Raji (cell line): ENCODE measurements around the gene DRGX.

Source experiments
- POLR2A ChIP-seq: IDR thresholded peaks from 2 replicates; pipeline ENCODE4 v1.6.1; 2011; ENCODE audit warnings: low read depth, low read length, control low read depth; ENCODE audit not compliant: insufficient read depth

The DRGX gene

DNA sequence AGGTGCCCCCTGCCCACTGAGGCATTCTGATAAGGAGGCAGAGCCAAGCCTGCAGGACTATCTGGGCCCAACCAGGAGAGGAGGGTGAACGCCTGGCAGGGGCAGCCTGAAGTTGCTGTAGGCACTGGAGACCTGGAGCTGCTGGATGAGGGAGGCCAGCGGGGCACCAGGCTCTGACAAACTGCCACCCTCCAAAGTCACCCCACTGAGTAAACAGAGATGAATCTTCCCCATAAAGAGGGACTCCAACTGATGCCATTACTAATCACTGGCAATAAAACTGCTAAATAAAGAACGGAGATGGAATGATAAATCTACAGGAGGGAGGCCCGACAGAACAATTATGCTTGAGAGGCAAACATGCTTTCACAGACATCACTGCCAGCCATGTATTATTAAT lies 44.2 kb downstream of the DRGX start:
- TF ChIP-seq POLR2A = no peak

DNA sequence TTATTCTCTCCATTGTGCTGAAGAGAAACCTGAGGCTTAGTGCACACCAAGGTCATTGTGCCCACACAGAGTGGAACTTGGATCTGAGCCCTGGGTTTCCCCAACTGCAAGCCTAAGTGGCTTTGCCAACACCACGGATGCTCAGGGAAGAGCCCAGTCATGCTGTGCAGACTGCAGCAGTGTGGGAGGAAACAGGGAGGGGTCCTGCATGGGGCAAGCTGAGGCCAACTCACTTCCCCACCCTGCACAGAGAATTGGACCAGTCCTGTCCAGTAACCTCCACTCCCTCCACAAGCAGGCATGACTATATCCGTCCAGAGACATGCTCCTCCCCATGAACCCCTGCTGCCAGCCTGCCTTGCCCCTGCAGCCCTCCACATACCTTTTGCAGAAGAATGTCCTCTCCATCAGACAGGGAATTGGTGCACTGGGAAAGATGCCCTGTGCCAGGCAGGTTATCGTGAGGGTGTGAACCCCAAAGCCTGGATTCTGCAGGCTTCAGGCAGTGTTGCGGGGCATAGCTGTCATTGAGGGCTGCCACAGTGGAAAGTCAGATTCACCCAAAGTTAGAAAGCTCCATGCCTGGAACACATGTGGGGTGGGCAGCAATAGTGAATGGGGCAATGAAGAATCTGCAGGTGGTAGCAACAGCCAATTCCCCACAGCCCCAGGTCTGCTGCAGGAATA lies 44.9 kb downstream of the DRGX start:
- no peak for TF ChIP-seq POLR2A

DNA sequence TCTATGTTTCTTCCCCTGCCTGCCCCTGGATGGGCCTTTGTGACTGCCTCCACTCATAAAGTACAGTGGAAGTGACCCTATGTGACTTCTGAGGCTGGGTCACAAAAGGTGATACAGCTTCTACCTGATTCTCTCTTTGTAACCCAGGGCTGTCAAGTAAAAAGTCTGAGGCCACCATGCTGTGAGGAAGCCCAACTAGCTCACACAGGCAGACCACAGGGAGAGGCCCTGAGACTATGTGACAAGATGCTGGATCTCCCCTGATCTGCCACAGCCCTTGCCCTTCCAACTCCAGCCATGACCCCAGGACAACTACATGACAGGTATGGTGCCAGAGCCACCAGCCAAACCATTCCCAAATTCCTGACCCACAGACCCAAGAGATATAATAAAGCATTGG lies 45.8 kb downstream of the DRGX start:
- TF ChIP-seq POLR2A = no peak

DNA sequence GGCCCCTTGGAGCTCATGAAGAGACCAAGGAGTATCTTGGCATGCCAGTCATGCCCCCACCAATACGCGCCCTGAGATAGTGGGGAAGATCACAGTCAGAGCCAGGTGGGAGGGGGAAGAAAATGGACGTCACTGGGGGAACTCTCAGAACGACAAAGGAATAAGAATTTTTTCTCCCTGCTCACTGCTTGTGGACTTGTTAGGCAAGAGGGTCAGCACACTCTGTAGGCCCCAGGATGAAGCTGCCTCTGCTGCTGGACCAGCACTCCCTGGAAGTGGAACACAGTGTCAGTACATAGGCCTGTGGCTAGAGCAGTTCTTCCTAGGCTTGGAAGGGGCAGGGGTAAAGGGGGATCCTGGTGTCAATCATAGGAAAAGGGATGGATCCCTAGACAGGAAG lies 46.5 kb downstream of the DRGX start:
- no peak for TF ChIP-seq POLR2A

DNA sequence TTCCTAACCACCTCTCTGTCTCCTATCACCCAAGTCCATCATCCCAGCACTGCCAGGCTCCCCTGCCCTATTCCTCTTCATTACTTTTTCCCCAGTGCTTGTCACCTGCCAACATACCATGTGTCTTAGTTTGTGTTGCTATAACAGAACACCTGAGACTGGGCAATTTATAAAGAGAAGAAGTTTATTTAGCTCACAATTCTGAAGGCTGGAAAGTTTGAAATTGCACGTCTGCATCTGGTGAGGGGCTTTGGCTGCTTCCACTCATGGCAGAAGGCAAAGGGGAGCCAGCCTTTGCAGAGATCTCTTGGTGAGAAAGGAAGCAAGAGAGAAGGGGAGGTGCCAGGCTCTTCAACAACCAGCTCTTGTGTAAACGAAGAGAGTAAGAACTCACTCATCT lies 47.3 kb downstream of the DRGX start:
- no peak for TF ChIP-seq POLR2A

DNA sequence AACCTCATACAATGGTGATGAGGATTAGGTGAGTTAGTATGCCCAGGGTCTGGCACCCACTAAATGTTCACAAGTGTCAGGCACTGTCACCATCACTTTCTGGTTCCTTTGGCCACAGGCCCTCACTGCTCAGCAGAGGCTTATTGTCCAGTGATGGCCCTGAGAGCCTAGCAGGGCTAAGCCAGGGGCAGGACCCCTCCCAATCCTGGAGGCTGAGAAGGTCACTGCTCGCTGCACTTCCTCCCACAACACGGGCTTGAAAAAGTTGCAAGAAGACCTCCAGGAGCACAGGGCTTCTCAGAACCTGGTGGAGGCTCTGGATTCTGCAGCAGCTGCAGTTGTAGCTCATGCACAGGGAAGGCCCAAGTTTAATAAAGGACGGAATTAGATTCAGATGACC lies 48.1 kb downstream of the DRGX start:
- TF ChIP-seq POLR2A = no peak

DNA sequence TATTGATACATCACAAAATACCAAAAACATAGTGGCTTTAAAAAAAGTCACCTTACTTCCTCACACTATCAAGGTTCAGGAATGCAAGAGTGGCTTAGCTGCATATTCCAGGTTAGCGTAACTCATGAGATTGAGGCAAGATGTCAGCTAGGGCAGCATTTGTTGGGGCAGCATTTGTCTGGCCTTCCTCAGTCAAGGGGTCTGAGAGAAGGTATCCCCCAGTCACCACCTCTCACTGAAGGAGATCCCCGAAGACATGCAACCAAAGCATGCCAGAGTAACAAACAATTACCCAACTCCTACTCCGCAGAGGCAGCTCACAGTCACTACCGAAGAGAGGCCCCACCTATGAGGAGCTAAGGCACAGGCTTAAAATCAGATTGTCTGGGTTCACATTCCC lies 48.5 kb downstream of the DRGX start:
- TF ChIP-seq POLR2A = no peak

DNA sequence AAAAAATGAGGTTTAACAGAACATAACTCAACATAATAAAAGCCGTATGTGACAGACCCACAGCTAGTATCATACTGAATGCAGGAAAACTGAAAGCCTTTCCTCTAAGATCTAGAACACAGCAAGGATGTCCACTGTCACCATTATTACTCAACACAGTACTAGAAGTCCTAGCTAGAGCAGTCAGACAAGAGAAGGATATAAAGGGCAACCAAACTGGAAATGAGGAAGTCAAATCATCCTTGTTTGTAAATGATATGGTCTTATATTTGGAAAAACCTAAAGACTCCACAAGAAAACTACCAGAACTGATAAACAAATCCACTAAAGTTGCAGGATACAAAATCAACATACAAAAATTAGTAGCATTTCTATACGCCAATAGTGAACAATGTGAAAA lies 51.0 kb downstream of the DRGX start:
- no peak for TF ChIP-seq POLR2A

DNA sequence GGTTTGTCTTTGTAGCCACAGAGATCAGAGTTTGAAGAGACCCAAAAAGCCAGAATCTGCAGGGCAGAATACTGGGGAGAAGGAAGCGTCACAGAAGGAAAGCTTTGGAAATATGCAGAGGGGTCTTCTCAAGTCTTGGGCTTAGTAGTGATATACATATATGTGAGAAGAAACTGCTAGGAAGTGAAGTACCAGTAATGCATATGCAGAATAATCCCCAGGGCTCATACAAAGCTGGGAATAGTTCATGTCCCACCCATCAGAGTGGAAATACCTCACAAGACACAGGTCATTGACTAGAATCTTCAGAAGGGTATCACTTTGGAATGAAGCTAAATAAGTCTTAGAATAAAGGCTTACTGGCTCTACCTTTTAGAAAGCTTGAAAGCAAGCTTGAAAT lies 57.3 kb downstream of the DRGX start:
- TF ChIP-seq POLR2A = no peak

DNA sequence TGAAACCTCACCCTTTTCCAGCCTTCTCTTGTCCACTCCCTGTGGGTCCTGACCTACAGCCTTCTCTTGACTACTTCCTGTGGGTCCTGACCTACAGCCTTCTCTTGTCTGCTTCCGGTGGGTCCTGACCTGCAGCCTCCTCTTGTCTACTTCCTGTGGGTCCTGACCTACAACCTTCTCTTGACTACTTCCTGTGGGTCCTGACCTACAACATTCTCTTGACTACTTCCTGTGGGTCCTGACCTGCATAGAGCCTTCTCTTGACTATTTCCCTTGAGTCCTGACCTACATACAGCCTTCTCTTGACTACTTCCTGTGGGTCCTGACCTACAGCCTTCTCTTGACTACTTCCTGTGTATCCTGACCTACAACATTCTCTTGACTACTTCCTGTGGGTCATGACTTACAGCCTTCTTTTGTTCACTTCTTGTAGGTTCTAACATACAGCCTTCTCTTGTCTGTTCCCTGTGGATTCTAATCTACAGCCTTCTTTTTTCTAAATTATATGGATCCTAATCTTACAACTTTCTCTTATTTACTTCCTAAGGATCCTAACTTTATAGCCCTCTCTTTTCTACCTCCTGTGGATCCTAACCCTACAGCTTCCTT lies 60.4 kb downstream of the DRGX start:
- no peak for TF ChIP-seq POLR2A

DNA sequence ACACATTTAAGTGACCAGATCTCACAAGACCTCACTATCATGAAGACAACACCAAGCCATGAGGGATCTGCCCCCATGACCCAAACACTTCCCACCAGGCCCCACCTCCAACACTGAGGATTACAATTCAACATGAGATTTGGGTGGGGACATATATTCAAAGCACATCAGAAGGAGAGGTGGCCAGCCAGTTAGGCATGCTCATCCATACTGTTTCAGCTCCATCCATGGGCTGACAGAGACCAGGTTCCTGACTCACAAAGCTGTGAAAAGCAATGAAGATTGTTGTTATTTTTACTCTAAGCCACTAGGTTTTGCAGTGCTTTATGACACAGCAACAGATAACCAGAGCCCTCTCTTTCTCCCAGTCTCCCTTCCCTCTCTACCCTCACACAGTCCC lies 60.9 kb downstream of the DRGX start:
- no peak for TF ChIP-seq POLR2A

DNA sequence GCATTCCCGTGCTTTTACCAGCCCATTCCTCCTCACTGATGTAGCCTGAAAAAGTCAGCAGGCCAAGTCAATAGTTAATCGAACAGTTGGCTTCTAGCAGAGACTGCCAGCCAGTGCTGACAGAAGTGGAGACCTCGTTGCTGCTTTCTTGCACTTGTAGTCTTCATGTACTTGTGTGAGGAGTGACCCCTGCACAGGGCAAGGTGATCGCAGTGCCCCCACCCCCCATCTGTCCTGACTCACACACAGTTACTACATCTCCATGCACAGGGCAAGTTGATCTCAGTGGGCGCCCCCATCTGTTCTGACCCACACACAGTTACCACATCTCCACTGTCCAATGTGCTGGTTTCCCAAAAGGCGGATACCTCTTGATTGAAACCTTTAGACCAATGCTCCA lies 62.7 kb downstream of the DRGX start:
- no peak for TF ChIP-seq POLR2A

DNA sequence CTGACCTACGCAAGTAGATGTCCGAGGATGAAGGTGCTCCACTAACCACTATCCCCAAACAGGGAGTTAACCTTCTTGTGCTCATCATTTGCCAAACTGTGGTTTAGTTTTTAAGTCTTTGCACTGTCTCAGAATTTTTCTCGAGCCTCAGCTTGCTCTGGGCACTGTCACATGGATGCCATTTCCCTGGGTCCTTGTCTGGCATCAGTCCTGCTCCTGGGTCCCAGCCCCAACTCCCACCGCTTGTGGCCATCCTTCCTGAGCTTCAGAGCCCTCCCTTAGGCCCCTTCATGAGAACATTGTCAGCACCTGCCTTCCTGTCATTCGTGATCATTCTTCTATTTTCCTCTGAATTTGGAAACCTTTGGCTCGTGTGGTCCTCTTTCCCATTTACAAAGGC lies 63.1 kb downstream of the DRGX start:
- no peak for TF ChIP-seq POLR2A

DNA sequence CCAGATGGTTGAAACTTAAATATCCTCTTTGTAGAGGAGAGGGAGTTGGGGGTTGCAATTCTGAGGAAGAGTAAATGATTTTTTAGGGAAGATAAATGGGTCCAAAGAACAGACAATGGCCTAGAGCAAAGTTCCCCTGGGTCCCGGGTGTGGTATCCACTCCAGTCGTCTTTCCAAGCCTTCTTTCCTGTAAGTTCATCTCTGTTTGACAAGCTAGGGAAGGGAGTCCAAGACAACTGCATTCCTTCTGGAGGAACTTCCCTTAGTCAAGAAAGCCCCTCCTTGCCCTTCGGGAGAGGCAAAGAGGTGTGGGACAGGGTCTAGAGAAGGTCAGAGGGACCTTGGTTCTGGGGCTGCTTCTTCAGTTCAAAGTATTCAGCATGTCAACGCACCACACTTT lies 63.6 kb downstream of the DRGX start:
- TF ChIP-seq POLR2A = no peak

DNA sequence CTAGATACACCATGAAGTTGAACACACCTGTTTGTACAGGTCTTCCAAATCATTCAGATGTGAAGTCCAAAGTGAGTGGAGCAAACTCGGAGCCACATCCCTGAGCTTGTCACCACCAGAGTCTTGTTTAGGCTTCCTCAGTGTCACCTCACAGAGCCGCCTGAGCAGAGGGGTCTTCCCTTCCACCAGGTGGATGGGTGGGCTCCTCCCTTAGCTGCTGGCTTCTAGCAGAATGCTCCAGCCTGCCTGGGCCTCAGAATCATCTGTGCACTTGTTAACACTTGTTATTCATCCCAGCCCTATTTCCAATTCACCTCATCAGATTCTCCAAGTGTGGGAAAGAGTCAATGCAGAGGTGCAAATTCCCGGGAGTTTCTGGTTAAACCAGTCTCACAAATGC lies 64.5 kb downstream of the DRGX start:
- TF ChIP-seq POLR2A = no peak

DNA sequence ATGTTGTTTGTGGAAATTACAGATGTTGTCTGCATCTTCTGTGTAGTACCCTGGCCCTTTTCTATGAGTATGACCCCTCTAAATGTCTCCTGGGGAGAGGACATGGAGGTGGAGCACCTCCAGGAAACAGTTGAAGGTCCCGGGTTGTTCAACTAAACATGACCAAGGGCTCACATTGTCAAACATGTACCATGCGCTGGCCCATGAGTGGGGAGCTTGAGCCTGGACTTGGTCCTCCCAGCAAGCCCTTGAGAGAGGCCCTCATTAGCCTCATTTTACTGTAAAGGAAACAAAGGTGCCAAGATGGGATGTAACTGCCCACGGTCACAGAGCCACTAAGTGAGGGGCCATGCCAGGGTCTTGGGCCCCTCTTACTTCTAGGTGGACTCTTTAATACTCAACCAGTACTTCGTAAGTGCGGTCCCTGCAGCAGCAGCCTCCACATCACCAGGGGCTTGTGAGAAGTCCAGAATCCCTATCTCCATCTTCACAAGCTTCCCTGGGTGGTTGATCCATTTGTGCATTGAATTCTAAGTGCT lies 65.7 kb downstream of the DRGX start:
- no peak for TF ChIP-seq POLR2A

DNA sequence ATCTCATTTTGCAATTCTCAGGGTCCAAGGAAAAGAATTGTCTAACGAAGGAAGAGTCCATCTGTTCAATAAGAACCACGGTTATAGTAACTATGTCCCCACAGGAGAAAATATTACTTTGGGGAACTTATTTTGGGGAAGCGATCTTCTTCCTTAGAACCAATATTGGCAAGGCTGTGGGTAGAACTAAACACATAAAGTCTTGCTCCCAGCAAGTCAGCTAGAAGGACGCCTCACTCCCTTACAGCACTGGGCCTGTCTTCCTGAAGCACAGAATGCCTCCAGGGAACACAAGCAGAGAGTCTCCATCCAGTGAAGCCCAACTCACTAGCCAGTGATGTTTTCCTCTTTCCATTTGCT lies 66.8 kb downstream of the DRGX start:
- TF ChIP-seq POLR2A = no peak

DNA sequence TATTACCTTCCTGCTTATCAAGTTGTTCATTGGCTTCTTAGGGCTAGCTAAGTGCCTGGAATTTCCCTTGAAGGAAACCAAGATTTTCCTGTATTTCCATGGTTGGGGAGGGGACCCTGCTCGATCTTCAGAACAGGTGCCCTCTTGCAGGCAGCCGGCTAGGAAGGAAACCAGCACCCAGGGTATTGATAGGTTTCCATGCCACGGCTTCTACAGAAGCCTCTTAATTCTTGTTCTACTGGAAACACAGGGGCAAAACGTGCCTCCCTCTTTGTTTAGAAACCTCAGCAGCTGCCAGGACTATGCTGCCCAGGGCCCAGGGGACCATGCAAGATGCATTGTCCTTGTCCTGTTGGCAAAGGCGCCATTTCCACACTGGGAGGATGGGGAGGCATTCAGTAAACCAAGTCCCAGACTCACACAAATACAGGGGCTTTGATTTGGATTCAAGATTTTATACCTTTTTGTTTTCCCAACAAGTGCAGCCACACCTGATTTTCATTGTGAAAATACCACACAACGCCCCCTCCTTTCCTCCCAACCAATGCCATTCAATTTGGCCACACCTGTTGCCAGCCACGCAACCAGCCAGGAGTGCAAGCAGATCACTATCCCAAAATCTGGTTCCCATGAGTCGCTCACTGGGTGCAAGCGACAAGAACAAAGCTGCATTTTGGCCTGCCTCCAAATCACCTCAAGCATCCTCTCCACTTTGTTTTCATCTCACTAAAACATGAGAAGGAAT lies 67.3 kb downstream of the DRGX start:
- no peak for TF ChIP-seq POLR2A
